Measurements from ENCODE around the gene SPATS2.

DNA sequence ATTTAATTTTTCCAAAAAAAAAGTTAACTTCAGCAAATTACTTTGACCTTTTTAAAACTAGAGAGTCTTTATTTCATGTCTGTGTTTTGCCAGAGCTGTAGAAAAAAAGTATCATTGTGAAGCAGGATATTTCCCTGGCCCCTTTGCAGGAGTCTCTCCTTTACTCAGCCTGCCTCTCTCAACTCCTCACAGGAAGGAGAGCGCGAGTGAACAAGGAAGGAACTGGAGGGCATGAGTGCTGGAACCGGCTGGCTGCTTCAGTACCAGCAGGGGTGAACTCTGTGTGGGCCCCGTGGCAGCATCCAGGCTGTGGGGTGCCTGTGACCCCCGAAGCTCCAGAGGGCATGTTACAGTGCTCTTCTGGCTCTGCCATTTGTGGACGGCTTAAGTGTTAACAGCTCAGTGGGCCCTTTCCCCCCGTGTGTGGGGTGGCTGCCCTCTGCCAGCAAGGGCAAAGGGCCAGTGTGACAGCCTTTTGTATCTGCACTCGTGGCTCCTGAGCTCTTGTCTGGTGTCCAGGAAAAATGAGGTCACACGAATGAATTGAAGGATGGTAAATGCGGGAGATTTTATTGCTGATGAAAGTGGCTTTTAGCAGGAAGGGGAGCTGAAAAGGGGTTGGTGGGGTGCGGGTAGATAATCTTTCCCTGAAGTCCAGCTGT lies 95.0 kb downstream of the SPATS2 start:
- TF ChIP-seq, protein P1, sequence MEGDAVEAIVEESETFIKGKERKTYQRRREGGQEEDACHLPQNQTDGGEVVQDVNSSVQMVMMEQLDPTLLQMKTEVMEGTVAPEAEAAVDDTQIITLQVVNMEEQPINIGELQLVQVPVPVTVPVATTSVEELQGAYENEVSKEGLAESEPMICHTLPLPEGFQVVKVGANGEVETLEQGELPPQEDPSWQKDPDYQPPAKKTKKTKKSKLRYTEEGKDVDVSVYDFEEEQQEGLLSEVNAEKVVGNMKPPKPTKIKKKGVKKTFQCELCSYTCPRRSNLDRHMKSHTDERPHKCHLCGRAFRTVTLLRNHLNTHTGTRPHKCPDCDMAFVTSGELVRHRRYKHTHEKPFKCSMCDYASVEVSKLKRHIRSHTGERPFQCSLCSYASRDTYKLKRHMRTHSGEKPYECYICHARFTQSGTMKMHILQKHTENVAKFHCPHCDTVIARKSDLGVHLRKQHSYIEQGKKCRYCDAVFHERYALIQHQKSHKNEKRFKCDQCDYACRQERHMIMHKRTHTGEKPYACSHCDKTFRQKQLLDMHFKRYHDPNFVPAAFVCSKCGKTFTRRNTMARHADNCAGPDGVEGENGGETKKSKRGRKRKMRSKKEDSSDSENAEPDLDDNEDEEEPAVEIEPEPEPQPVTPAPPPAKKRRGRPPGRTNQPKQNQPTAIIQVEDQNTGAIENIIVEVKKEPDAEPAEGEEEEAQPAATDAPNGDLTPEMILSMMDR (IDR thresholded peaks at IDR 0.05) = no peak
- no peak for TF ChIP-seq POLR2A (IDR thresholded peaks at IDR 0.05)

All from lower leg skin (tissue), 3 donors.